Measurements from ENCODE around the gene NEDD9. TPM values are rescaled to one million over a fixed set of nuclear protein-coding genes. Genes with fewer than 3 reads are reported as not detected.

The NEDD9 gene
- total and polyA plus RNA-seq, 2 of the 13 experiments (the other 11 are each of a cell fraction or from before 2014, with no cell fraction given), result 27.1 to 389 TPM

- TF ChIP-seq DMTF1 (CRISPR knock-in tag; IDR thresholded peaks at IDR 0.05) (0 out of 2 replicates have a peak, but pooled peaks have one; percentile 19), BHLHE40 (IDR thresholded peaks at IDR 0.05; ENCODE audit: low read length) (peak; percentile 34; the same call in 1 of the 2 replicates), RBM22 (optimal IDR thresholded peaks at IDR 0.05; ENCODE audit: low read length) (no peak), SIN3A (IDR thresholded peaks at IDR 0.05; ENCODE audit: borderline replicate concordance, low read depth, low read length) (0 out of 2 replicates have a peak, but pooled peaks have one; percentile 38), ZNF383 (CRISPR knock-in tag; IDR thresholded peaks at IDR 0.05; ENCODE audit: borderline replicate concordance) (no peak), NR1H2 (CRISPR knock-in tag; IDR thresholded peaks at IDR 0.05; ENCODE audit: borderline replicate concordance, low read depth) (no peak), TIGD3 (CRISPR knock-in tag; IDR thresholded peaks at IDR 0.05; ENCODE audit: borderline replicate concordance) (0 out of 2 replicates have a peak, but pooled peaks have one; percentile 38), GTF2F1 (IDR thresholded peaks at IDR 0.05; ENCODE audit: low read length) (no peak), SP5 (CRISPR knock-in tag; IDR thresholded peaks at IDR 0.05; ENCODE audit: borderline replicate concordance, low read depth) (peak; percentile 77; the same call in 1 of the 2 replicates), ZNF605 (CRISPR knock-in tag; IDR thresholded peaks at IDR 0.05) (peak; percentile 62), SKI (IDR thresholded peaks at IDR 0.05; ENCODE audit: partially characterized antibody) (peak; percentile 69), ZBTB34 (CRISPR knock-in tag; IDR thresholded peaks at IDR 0.05) (peak; percentile 84), PHF8 (CRISPR knock-in tag; IDR thresholded peaks at IDR 0.05) (peak; percentile 25), BORCS8-MEF2B (CRISPR knock-in tag; IDR thresholded peaks at IDR 0.05) (0 out of 2 replicates have a peak, but pooled peaks have one; percentile 35), TFDP2 (CRISPR knock-in tag; IDR thresholded peaks at IDR 0.05) (peak; percentile 52; the same call in 1 of the 2 replicates), SAP130 (CRISPR knock-in tag; IDR thresholded peaks at IDR 0.05; ENCODE audit: low read depth) (peak; percentile 85), RCOR2 (CRISPR knock-in tag; IDR thresholded peaks at IDR 0.05) (peak; percentile 82), RELA (CRISPR knock-in tag; IDR thresholded peaks at IDR 0.05) (no peak), IKZF1 (IDR thresholded peaks at IDR 0.05) (no peak), ZNF30 (CRISPR knock-in tag; IDR thresholded peaks at IDR 0.05) (no peak), ZNF326 (CRISPR knock-in tag; IDR thresholded peaks at IDR 0.05; ENCODE audit: borderline replicate concordance) (no peak), ZNF3 (CRISPR knock-in tag; IDR thresholded peaks at IDR 0.05) (0 out of 2 replicates have a peak, but pooled peaks have one; percentile 17), ZNF549 (CRISPR knock-in tag; IDR thresholded peaks at IDR 0.05) (no peak), AKAP8 (CRISPR knock-in tag; IDR thresholded peaks at IDR 0.05) (peak; percentile 72; the same call in 1 of the 2 replicates), ZSCAN31 (CRISPR knock-in tag; IDR thresholded peaks at IDR 0.05; ENCODE audit: low read depth) (no peak; the same call in none of the 2 replicates)
Measured at GRCh38 chr6:11232770-11233626, 530 bp upstream of the NEDD9 start (continued).

Data from HepG2 (cell line).